A673 (cell line): ENCODE measurements around the gene TRIM71. TPM values are rescaled to one million over a fixed set of nuclear protein-coding genes. Genes with fewer than 3 reads are reported as not detected.

Experiments
- BruUV-seq: library from RNA; stranded (reverse); fragments of 400-500 nt; replicated peaks from 2 replicates; lab custom pipeline; 2021; lab: Mats Ljungman, UMichigan
- CTCF ChIA-PET: fragments of 300-600 bp; sonication (Branson Sonifier 250); formaldehyde crosslinking; loops from one replicate; lab custom pipeline; 2022; ENCODE audit warnings: antibody characterized with exemption; lab: Charles Lee
- POLR2A ChIA-PET: fragments of 300-600 bp; sonication (Branson Sonifier 250); formaldehyde crosslinking; loops from one replicate; lab custom pipeline; 2022; ENCODE audit warnings: antibody characterized with exemption; ENCODE audit not compliant: low non-redundant PET; lab: Charles Lee
- DNase-seq: peaks from one replicate; pipeline ENCODE4 v3.0.0-alpha.2; 2015; ENCODE audit warnings: low spot score
- H3K27ac ChIP-seq: fragments of 200-600 bp; sonication (generic); 2 replicates; pipeline ENCODE4 v1.5.1; 2016; ENCODE audit warnings: mixed run types, low read depth, mild to moderate bottlenecking, mixed read lengths, antibody characterized with exemption, low read length; ENCODE audit not compliant: poor library complexity, severe bottlenecking
- H3K27me3 ChIP-seq: fragments of 200-600 bp; sonication (generic); replicated peaks from 2 replicates; pipeline ENCODE4 v1.6.1; 2017; ENCODE audit warnings: mixed run types, low read depth, mild to moderate bottlenecking, mixed read lengths, antibody characterized with exemption, low read length; ENCODE audit not compliant: insufficient read depth, poor library complexity
- H3K36me3 ChIP-seq: fragments of 200-600 bp; sonication (generic); 2 replicates; pipeline ENCODE4 v1.6.1; 2016; ENCODE audit warnings: mixed run types, mild to moderate bottlenecking, mixed read lengths, antibody characterized with exemption, low read length; ENCODE audit not compliant: insufficient read depth, poor library complexity, severe bottlenecking
- H3K4me1 ChIP-seq: fragments of 200-600 bp; sonication (generic); 2 replicates; pipeline ENCODE4 v1.6.1; 2017; ENCODE audit warnings: mixed run types, mild to moderate bottlenecking, mixed read lengths, antibody characterized with exemption, low read length; ENCODE audit not compliant: insufficient read depth, poor library complexity, severe bottlenecking
- H3K4me3 ChIP-seq: fragments of 200-600 bp; sonication (generic); 2 replicates; pipeline ENCODE4 v1.5.1; 2016; ENCODE audit warnings: low read depth, mixed run types, mild to moderate bottlenecking, mixed read lengths, low read length; ENCODE audit not compliant: poor library complexity, severe bottlenecking
- H3K9me3 ChIP-seq: fragments of 200-600 bp; sonication (generic); 2 replicates; pipeline ENCODE4 v1.6.1; 2016; ENCODE audit warnings: mixed run types, low read depth, mild to moderate bottlenecking, mixed read lengths, antibody characterized with exemption, low read length; ENCODE audit not compliant: poor library complexity, severe bottlenecking
- CTCF ChIP-seq: fragments of 300-800, 200-600 bp; sonication (generic); conservative IDR thresholded peaks from 2 replicates; pipeline ENCODE4 v1.5.1; 2017; ENCODE audit warnings: low read depth, mild to moderate bottlenecking, antibody characterized with exemption, low read length, moderate library complexity, mixed read lengths
- EZH2 ChIP-seq: fragments of 200-600 bp; sonication (generic); IDR thresholded peaks from 2 replicates; pipeline ENCODE4 v1.6.1; 2017; ENCODE audit warnings: borderline replicate concordance, low read depth, mild to moderate bottlenecking, mixed read lengths, antibody characterized with exemption, low read length; ENCODE audit not compliant: poor library complexity, severe bottlenecking
- intact Hi-C: fragments of 100-400 bp; cut with micrococcal nuclease; formaldehyde crosslinking; loops from one replicate; pipeline ENCODE4 v1.10.0; 2022; ENCODE audit not compliant: unreplicated experiment
- total RNA-seq: library from RNA; stranded (reverse); gene quantifications from 2 replicates; pipeline ENCODE4 v1.2.3, GENCODE V29; 2021

Gene TRIM71
- total RNA-seq, 1 experiment from 2014 or later, result 0.30 TPM

GRCh38 chr3:32890420-32891276 is 72.9 kb downstream of the TRIM71 start:
- Histone ChIP-seq H3K36me3 (no peaks in the 10 kb centered on the region), H3K9me3 (no peaks in the 10 kb centered on the region), H3K27me3 (no peaks in the 10 kb centered on the region), H3K4me3 (no peak overlapping the region), H3K27ac (no peak overlapping the region), H3K4me1 (no peaks in the 10 kb centered on the region)
- intact Hi-C loops, result no loop called here
- POLR2A ChIA-PET, result interaction anchor here (0.6 kb wide), 1 partner anchor 336 kb away, joined by 3 read pairs; no protein-coding TSS in a partner anchor
- CTCF ChIA-PET, result no interaction called here
- TF ChIP-seq CTCF, result no peak
- no peak for TF ChIP-seq EZH2
- BruUV-seq, result no TSS peak
- no peak for DNase-seq

GRCh38 chr3:32891365-32891764 is 73.6 kb downstream of the TRIM71 start:
- POLR2A ChIA-PET, result no interaction called here
- CTCF ChIA-PET, result no interaction called here

GRCh38 chr3:32892625-32893598 is 75.1 kb downstream of the TRIM71 start:
- ChIA-PET CTCF (interaction anchor here (0.6 kb wide), 1 partner anchor 9 kb away, joined by 5 read pairs; no protein-coding TSS in a partner anchor), POLR2A (no interaction called here)
- Histone ChIP-seq H3K4me3 (no peak overlapping the region), H3K36me3 (no peaks in the 10 kb centered on the region), H3K9me3 (no peaks in the 10 kb centered on the region), H3K4me1 (no peaks in the 10 kb centered on the region), H3K27ac (no peak overlapping the region), H3K27me3 (no peaks in the 10 kb centered on the region)
- BruUV-seq, result no TSS peak
- DNase-seq, result no peak
- TF ChIP-seq EZH2, result no peak
- no peak for TF ChIP-seq CTCF
- intact Hi-C loops, result no loop called here

More at GRCh38 chr3:32891365-32891764, 73.6 kb downstream of the TRIM71 start:
- Histone ChIP-seq H3K36me3 (no peaks in the 10 kb centered on the region), H3K4me3 (no peak overlapping the region), H3K4me1 (no peaks in the 10 kb centered on the region), H3K27me3 (no peaks in the 10 kb centered on the region), H3K27ac (no peak overlapping the region), H3K9me3 (no peaks in the 10 kb centered on the region)
- intact Hi-C loops, result no loop called here
- DNase-seq, result no peak
- TF ChIP-seq EZH2, result no peak
- no TSS peak for BruUV-seq
